Panc1 (cell line): ENCODE measurements around the gene HLTF. TPM values are rescaled to one million over a fixed set of nuclear protein-coding genes. Genes with fewer than 3 reads are reported as not detected.

ENCODE experiments used
- ATAC-seq: fragments of 200-7000 bp; cut with Tn5 transposase; 2 replicates; pipeline ENCODE4 v1.9.1; 2020; ENCODE audit warnings: mild to moderate bottlenecking, moderate library complexity
- BruUV-seq: library from RNA; stranded (reverse); fragments of 400-500 nt; replicated peaks from 2 replicates; lab custom pipeline; 2021; lab: Mats Ljungman, UMichigan
- CTCF ChIA-PET: fragments of 300-600 bp; sonication (Branson Sonifier 250); formaldehyde crosslinking; loops from one replicate; lab custom pipeline; 2022; ENCODE audit warnings: antibody characterized with exemption; lab: Charles Lee
- POLR2A ChIA-PET: fragments of 300-600 bp; sonication (Branson Sonifier 250); formaldehyde crosslinking; loops from one replicate; lab custom pipeline; 2022; ENCODE audit warnings: antibody characterized with exemption; lab: Charles Lee
- DNase-seq: peaks from one replicate; pipeline ENCODE4 v3.0.0-alpha.2; 2010; ENCODE audit warnings: low read depth, low spot score
- H3K27ac ChIP-seq: 2 replicates; pipeline ENCODE4 v1.5.1; 2011; ENCODE audit warnings: mild to moderate bottlenecking, low read length, inconsistent platforms
- H3K27me3 ChIP-seq: fragments of 200-500 bp; sonication (Bioruptor generic); 2 replicates; pipeline ENCODE4 v1.6.0; 2014; ENCODE audit warnings: low read length, inconsistent platforms; ENCODE audit not compliant: control insufficient read depth, insufficient read depth
- H3K36me3 ChIP-seq: fragments of 200-500 bp; sonication (Bioruptor generic); 2 replicates; pipeline ENCODE4 v1.5.1; 2014; ENCODE audit warnings: inconsistent platforms, mild to moderate bottlenecking, low read length, moderate library complexity; ENCODE audit not compliant: control insufficient read depth, insufficient read depth
- H3K4me1 ChIP-seq: 2 replicates; pipeline ENCODE4 v1.5.1; 2011; ENCODE audit warnings: inconsistent platforms, mild to moderate bottlenecking, low read length, moderate library complexity; ENCODE audit not compliant: control insufficient read depth, insufficient read depth
- H3K4me3 ChIP-seq, 2 experiments: 2 replicates each; pipeline ENCODE4 v1.5.1; 2011 to 2012; ENCODE audit warnings: low read depth in 2 of 2, low read length in 2 of 2, mild to moderate bottlenecking in 2 of 2, inconsistent platforms in 1 of 2, moderate library complexity in 1 of 2
- H3K9me3 ChIP-seq: fragments of 200-500 bp; sonication (Bioruptor generic); 2 replicates; pipeline ENCODE4 v1.5.1; 2014; ENCODE audit warnings: low read depth, mild to moderate bottlenecking, inconsistent platforms, low read length, moderate library complexity; ENCODE audit not compliant: control insufficient read depth, insufficient read depth
- CTCF ChIP-seq: fragments of 450-650 bp; IDR thresholded peaks from 2 replicates; pipeline ENCODE4 v1.5.1; 2017; ENCODE audit warnings: mild to moderate bottlenecking
- POLR2AphosphoS5 ChIP-seq: IDR thresholded peaks from 2 replicates; pipeline ENCODE4 v1.6.1; 2012; ENCODE audit warnings: mild to moderate bottlenecking, low read depth, low read length, moderate library complexity
- REST ChIP-seq, 2 experiments: IDR thresholded peaks; 2 replicates each; pipeline ENCODE4 v1.6.1; 2011 to 2012; ENCODE audit warnings: low read depth in 2 of 2, control low read depth in 1 of 2, low read length in 1 of 2, mild to moderate bottlenecking in 1 of 2, moderate library complexity in 1 of 2; ENCODE audit not compliant: insufficient read depth in 1 of 2
- SIN3A ChIP-seq: IDR thresholded peaks from 2 replicates; pipeline ENCODE4 v1.6.1; 2012; ENCODE audit warnings: low read depth, mild to moderate bottlenecking, low read length, moderate library complexity, borderline replicate concordance; ENCODE audit not compliant: insufficient read depth
- TCF7L2 ChIP-seq: IDR thresholded peaks from 2 replicates; pipeline ENCODE4 v1.6.1; 2011; ENCODE audit warnings: mild to moderate bottlenecking, low read depth, low read length, inconsistent platforms
- in situ Hi-C: cut with HindIII; loops from 2 replicates; pipeline ENCODE4 v1.10.0; 2016; ENCODE audit warnings: low sequenced_read_pairs, low pct_unique_long_range_greater_than_20kb
- intact Hi-C: fragments of 100-400 bp; cut with micrococcal nuclease; formaldehyde crosslinking; loops from one replicate; pipeline ENCODE4 v1.10.0; 2022; ENCODE audit not compliant: unreplicated experiment
- total RNA-seq: library from RNA; stranded (reverse); gene quantifications from one replicate; pipeline ENCODE4 v1.2.1, GENCODE V29; 2021; ENCODE audit not compliant: unreplicated experiment

The HLTF gene
- total RNA-seq, 1 experiment from 2014 or later = 106 TPM

- DNase-seq (no peak), ATAC-seq (no peak)
- H3K36me3 ChIP-seq = no peaks in the 10 kb centered on the region
- H3K9me3 ChIP-seq = peaks cover 4% of the 10 kb centered on the region; the same call in 1 of the 2 replicates
- H3K27ac ChIP-seq = no peak overlapping the region
- no peaks in the 10 kb centered on the region for H3K27me3 ChIP-seq
- in situ Hi-C loops = no loop called here
- no peaks in the 10 kb centered on the region for H3K4me1 ChIP-seq
- ChIA-PET POLR2A (no interaction called here), CTCF (no interaction called here)
- no peak overlapping the region for H3K4me3 ChIP-seq
- TF ChIP-seq POLR2AphosphoS5 (no peak), SIN3A (no peak), TCF7L2 (no peak), CTCF (no peak), REST (IDR thresholded peaks at IDR 0.05; ENCODE audit: insufficient read depth in 1 of 2, low read depth in 2 of 2, low read length in 1 of 2) (no peak)
- BruUV-seq = no TSS peak
- intact Hi-C loops = no loop called here
These were observed 18.2 kb upstream of the HLTF start for GRCh38 chr3:149104484-149104883.

GRCh38 chr3:149101641-149102040, 15.3 kb upstream of the HLTF start:
- H3K9me3 ChIP-seq = peaks cover 4% of the 10 kb centered on the region; the same call in 1 of the 2 replicates
- ChIA-PET POLR2A (no interaction called here), CTCF (no interaction called here)
- H3K4me1 ChIP-seq = no peaks in the 10 kb centered on the region
- no peak overlapping the region for H3K4me3 ChIP-seq
- ATAC-seq = no peak
- in situ Hi-C loops = no loop called here
- no TSS peak for BruUV-seq
- no peaks in the 10 kb centered on the region for H3K36me3 ChIP-seq
- TF ChIP-seq TCF7L2 = no peak
- no peak for TF ChIP-seq SIN3A
- TF ChIP-seq CTCF = no peak
- no peak for TF ChIP-seq POLR2AphosphoS5
- no peak for TF ChIP-seq REST (IDR thresholded peaks at IDR 0.05; ENCODE audit: insufficient read depth in 1 of 2, low read depth in 2 of 2, low read length in 1 of 2)
- H3K27me3 ChIP-seq = no peaks in the 10 kb centered on the region
- intact Hi-C loops = no loop called here
- no peak overlapping the region for H3K27ac ChIP-seq
- no peak for DNase-seq
